Activated CD8-positive, alpha-beta memory T cell treated with anti-CD3 and anti-CD28 coated beads, Interleukin-2, amount 10 ng/mL, durations not matched to agents 7 days and 5 days (primary cell): ENCODE data around the gene ADM5. TPM values are rescaled to one million over a fixed set of nuclear protein-coding genes. Genes with fewer than 3 reads are reported as not detected.
A peak's percentile ranks its signal among the peaks of the same experiment; 100 is the strongest.

Experiments
- ATAC-seq: fragments of 150-1000 bp; cut with Tn5 transposase; one replicate; pipeline ENCODE4 v1.10.0; 2021; ENCODE audit warnings: moderate library complexity
- CTCF ChIA-PET: fragments of 350-600 bp; sonication (Branson Sonifier 250); formaldehyde crosslinking; loops from one replicate; lab custom pipeline; 2021; ENCODE audit warnings: antibody characterized with exemption; lab: Charles Lee
- DNase-seq: peaks from one replicate; pipeline ENCODE4 v3.0.0-alpha.2; 2020
- H3K27ac Mint-ChIP-seq: one replicate; pipeline ENCODE4 v1.8.0; 2021; ENCODE audit warnings: mild to moderate bottlenecking, mixed read lengths
- H3K27me3 Mint-ChIP-seq: one replicate; pipeline ENCODE4 v1.8.0; 2021; ENCODE audit warnings: mixed read lengths
- H3K36me3 Mint-ChIP-seq: one replicate; pipeline ENCODE4 v1.8.0; 2021; ENCODE audit warnings: mild to moderate bottlenecking, mixed read lengths
- H3K4me1 Mint-ChIP-seq: one replicate; pipeline ENCODE4 v1.8.0; 2021; ENCODE audit warnings: mixed read lengths
- H3K4me3 Mint-ChIP-seq: one replicate; pipeline ENCODE4 v1.8.0; 2021; ENCODE audit warnings: mild to moderate bottlenecking, moderate library complexity, mixed read lengths
- H3K9me3 Mint-ChIP-seq: one replicate; pipeline ENCODE4 v1.8.0; 2022; ENCODE audit warnings: low read depth, mixed read lengths
- total RNA-seq, 2 experiments: library from RNA; stranded (reverse); gene quantifications; one replicate each; pipeline ENCODE4 v1.2.3, GENCODE V29; 2021

The ADM5 gene
- total RNA-seq, 2 experiments from 2014 or later = 2.7 to 3.5 TPM

DNA sequence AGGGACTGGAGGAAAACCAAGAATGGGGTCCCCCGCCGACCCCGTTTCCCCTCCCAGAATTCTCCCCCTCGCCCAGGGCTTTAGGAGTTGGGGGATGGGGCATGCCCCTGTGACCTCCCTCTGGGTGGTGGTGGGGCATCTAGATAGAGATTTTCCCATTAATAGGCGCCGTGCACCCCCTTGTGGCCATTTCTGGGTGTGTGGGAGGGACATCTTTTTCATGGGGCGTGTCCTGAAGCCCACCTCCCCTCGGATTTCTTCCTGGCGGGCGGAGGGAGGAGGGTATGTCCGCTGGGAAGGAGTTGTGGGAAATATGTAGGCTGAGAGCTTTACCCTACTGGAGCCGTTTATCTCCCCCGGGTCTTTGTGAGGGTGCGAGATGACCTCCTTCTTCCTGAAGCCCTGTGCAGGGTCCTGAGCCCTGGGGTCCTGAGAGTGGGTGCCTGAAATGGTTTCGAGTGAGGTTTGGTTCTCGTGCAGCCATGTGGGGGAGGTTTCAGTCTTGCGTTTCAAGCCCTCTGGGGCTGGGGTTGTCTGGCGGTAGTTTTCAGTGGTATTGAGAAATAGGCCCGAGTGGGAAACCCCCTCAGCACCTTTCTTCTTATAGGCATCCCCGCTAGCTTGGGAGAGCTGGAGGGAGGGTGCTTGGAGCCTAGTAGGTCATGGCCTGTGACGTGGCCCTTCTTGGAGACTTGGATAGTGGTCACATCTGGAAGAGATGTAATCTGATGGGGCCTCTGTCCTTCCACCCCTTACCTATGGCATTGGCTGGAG is 11.3 kb upstream of the ADM5 start:
- Mint-ChIP-seq H3K36me3 (peaks cover 11% of the 10 kb centered on the region), H3K9me3 (no peaks in the 10 kb centered on the region), H3K4me1 (peaks cover 40% of the 10 kb centered on the region), H3K27ac (peak overlapping the region; percentile 92), H3K27me3 (no peaks in the 10 kb centered on the region), H3K4me3 (peak overlapping the region; percentile 74)
- ATAC-seq (peak; percentile 12), DNase-seq (peak; percentile 91)
- CTCF ChIA-PET = interaction anchor here (0.6 to 7.0 kb wide), 34 partner anchors 8 to 205 kb away, joined by 3 to 68 read pairs (median 4); partner anchors contain the start of genes BCL2L12, FLT3LG, IRF3 and NOSIP

DNA sequence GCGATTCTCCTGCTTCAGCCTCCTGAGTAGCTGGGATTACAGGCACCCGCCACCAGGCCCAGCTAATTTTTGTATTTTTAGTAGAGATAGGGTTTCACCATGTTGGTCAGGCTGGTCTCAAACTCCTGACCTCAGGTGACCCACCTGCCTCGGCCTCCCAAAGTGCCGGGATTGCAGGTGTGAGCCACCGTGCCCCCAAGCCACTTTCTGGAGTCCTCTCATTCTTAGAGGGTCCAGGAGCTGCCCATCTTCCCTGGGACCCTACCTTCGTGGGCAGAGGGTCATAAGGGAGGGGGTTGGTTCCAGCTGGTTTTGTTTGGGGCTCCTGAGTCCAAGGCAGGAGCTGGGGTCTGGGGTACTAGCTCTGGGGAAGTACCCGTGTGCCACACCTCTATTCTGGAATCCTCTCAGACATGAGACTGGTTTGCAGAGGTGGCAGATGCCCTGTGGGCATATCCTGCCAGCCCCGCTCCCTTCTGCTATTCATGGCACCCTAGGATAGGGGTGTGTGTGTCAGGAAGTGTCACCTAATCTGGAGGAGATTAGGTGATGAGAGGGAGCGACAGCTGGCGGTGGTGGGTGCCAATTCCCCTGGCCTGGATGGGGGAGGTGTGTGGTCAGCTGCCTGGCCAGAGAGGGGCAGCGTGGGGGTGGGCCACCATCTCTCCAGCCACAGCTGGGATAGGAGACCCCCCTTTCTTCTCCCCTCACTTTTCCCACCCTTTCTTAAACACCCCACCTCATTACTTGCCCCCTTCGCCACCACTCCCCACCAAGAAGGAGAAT is 10.2 kb upstream of the ADM5 start:
- Mint-ChIP-seq H3K9me3 (no peaks in the 10 kb centered on the region), H3K4me1 (peaks cover 40% of the 10 kb centered on the region), H3K27me3 (no peaks in the 10 kb centered on the region), H3K36me3 (peaks cover 19% of the 10 kb centered on the region), H3K27ac (peak overlapping the region; percentile 36), H3K4me3 (no peak overlapping the region)
- no peak for ATAC-seq
- DNase-seq = no peak
- CTCF ChIA-PET = interaction anchor here (0.6 to 7.0 kb wide), 21 partner anchors 9 to 316 kb away, joined by 3 to 68 read pairs (median 5); partner anchors contain the start of genes BCL2L12, FLT3LG, IRF3 and NOSIP

DNA sequence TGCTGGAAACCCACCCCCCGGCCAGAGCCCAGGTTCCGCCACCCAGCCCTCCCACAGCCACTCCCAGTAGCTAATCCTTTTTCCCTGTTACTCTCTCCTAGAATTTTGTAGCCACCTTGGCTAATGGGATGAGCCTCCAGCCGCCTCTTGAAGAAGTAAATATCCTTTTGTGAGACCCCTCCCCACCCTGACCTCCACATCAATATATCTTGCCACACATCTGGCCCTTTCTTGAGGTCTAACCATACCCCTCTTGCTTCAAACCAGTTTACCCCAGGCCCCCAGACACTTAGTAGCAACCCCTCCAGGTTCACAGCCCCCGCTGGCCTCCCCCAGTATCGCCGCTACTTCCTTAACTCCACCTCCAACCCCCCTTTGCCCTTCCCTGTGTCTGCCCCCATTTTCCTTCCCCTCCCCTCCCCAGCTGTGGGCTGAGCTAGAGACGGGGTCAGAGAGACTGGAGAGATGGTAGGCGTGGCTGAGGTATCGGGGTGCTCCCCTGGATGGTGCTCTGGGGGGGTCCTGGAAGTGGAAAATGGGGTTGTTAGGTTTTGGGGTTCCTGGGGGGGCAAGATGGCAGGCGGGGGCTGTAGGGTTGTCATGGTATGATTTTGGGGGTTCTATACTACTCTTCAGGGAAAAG is 9.5 kb upstream of the ADM5 start:
- CTCF ChIA-PET = interaction anchor here (0.6 to 7.0 kb wide), 12 partner anchors 8 to 317 kb away, joined by 3 to 68 read pairs (median 6); partner anchors contain the start of genes BCL2L12, FLT3LG, IRF3 and NOSIP
- H3K4me1 Mint-ChIP-seq = peaks cover 40% of the 10 kb centered on the region
- ATAC-seq (no peak), DNase-seq (no peak)
- peaks cover 19% of the 10 kb centered on the region for H3K36me3 Mint-ChIP-seq
- no peaks in the 10 kb centered on the region for H3K27me3 Mint-ChIP-seq
- H3K27ac Mint-ChIP-seq = peak overlapping the region; percentile 81
- H3K9me3 Mint-ChIP-seq = no peaks in the 10 kb centered on the region
- peak overlapping the region; percentile 26 for H3K4me3 Mint-ChIP-seq

DNA sequence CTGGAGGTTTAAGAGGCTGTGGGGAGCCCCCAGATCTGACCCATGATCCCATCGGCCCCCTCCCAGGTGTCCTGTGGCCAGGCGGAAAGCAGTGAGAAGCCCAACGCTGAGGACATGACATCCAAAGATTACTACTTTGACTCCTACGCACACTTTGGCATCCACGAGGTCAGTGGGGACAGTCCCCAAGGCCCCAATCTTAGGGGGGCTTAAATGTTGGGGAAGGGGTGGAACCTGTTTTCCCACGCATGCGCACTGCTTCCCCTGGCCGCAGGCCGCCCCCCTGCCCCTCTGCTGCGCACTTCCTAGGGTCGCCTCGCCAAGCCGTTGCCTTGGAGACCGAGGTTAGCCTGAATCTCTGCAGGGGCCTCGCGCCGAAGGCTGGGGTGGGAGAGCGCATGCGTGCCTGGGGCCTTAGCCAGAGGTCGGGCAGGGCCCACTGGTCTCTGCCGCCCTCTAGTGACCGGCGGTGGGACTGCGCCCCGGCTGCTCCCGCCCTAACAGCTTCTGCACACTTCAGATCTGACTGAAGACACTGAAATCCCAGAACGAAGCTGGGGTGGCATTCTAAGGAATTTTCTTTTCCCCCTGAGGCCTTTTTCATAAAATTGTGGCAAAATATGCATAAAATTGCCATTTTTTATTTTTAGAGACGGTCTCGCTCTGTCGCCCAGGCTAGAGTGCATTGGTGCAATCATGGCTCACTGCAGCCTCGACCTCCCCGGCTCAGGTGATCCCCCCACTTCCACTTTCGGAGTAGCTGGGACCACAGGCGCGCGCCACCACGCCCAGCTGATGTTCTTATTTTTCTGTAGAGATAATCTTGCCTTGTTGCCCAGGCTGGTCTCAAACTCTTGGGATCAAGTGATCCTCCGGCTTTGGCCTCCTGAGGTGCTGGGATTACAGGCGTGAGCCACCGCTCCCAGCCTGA is 8.7 kb upstream of the ADM5 start:
- peak; percentile 95 for DNase-seq
- ATAC-seq = peak; percentile 5
- CTCF ChIA-PET = interaction anchor here (0.6 to 7.0 kb wide), 29 partner anchors 9 to 289 kb away, joined by 3 to 64 read pairs (median 4); partner anchors contain the start of genes ADM5, AP2A1, BCL2L12 and FLT3LG
- Mint-ChIP-seq H3K9me3 (no peaks in the 10 kb centered on the region), H3K27ac (peak overlapping the region; percentile 81), H3K36me3 (peaks cover 26% of the 10 kb centered on the region), H3K27me3 (no peaks in the 10 kb centered on the region), H3K4me1 (peaks cover 39% of the 10 kb centered on the region), H3K4me3 (peak overlapping the region; percentile 26)

DNA sequence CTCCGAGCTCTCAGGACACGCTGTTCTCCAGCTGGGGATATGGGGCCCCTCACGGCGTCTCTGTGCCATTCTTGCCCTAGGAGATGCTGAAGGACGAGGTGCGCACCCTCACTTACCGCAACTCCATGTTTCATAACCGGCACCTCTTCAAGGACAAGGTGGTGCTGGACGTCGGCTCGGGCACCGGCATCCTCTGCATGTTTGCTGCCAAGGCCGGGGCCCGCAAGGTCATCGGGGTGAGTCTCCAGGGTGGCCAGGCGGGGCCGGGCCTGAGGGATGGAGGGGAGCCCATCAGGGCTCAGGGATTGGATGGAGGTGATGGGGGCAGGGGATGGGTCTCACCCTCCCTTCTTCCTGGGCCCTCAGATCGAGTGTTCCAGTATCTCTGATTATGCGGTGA is 7.6 kb upstream of the ADM5 start:
- Mint-ChIP-seq H3K9me3 (no peaks in the 10 kb centered on the region), H3K4me1 (peaks cover 33% of the 10 kb centered on the region), H3K4me3 (no peak overlapping the region), H3K36me3 (peaks cover 27% of the 10 kb centered on the region), H3K27ac (no peak overlapping the region), H3K27me3 (no peaks in the 10 kb centered on the region)
- no peak for DNase-seq
- CTCF ChIA-PET = interaction anchor here (0.6 to 7.0 kb wide), 9 partner anchors 10 to 555 kb away, joined by 3 to 54 read pairs (median 4); partner anchors contain the start of genes NOSIP, PRRG2, RRAS and SCAF1
- ATAC-seq = no peak

DNA sequence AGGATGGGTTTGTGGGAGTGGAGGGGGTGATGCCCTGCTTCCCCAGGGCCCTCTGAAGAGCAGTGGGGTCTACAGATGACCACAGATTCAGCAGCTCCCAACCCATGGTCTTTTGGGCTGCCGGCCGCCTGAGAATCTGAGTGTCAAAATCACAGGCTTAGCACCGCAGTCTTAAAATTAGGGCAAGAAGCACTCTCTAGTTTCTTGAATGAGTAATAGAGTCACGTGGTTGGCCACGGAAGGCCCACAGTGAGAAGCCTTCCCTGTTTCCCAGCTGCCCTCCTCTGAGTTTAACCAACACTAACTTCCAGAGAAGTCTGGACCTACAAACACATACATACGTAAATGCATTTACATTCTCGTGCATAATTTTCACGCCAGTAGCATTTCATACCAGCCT is 7.1 kb upstream of the ADM5 start:
- ATAC-seq = no peak
- H3K9me3 Mint-ChIP-seq = no peaks in the 10 kb centered on the region

DNA sequence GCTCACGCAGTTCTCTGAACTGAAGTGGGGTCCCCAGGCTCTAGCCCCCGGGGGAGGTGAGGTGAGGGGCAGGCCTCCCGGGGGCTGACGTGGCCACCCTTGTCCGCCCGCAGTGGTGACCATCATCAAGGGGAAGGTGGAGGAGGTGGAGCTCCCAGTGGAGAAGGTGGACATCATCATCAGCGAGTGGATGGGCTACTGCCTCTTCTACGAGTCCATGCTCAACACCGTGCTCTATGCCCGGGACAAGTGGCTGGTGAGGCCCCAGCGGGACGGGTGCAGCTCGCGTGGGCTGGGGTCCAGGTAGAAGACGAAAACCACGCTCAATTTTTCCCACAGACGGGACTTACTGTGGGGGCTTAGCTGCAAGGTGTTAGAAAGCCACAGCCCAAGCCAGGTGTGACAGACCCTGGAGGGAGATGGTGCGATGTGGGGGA is 5.6 kb upstream of the ADM5 start:
- Mint-ChIP-seq H3K27ac (no peak overlapping the region), H3K4me3 (no peak overlapping the region), H3K9me3 (no peaks in the 10 kb centered on the region), H3K27me3 (no peaks in the 10 kb centered on the region), H3K36me3 (peaks cover 27% of the 10 kb centered on the region), H3K4me1 (peaks cover 32% of the 10 kb centered on the region)
- CTCF ChIA-PET = interaction anchor here (0.6 to 2.0 kb wide), 4 partner anchors 16 to 103 kb away, joined by 3 to 5 read pairs (median 4); partner anchors contain the start of gene NOSIP
- DNase-seq (no peak), ATAC-seq (no peak)

More for the DNA sequence above, 7.1 kb upstream of the ADM5 start:
- DNase-seq = no peak
- H3K27me3 Mint-ChIP-seq = no peaks in the 10 kb centered on the region
- H3K27ac Mint-ChIP-seq = peak overlapping the region; percentile 33
- CTCF ChIA-PET = interaction anchor here (1.0 to 7.0 kb wide), 4 partner anchors 10 to 102 kb away, joined by 3 to 54 read pairs (median 10); partner anchors contain the start of genes NOSIP, PRRG2, RRAS and SCAF1
- H3K36me3 Mint-ChIP-seq = peaks cover 27% of the 10 kb centered on the region
- peaks cover 36% of the 10 kb centered on the region for H3K4me1 Mint-ChIP-seq
- no peak overlapping the region for H3K4me3 Mint-ChIP-seq

DNA sequence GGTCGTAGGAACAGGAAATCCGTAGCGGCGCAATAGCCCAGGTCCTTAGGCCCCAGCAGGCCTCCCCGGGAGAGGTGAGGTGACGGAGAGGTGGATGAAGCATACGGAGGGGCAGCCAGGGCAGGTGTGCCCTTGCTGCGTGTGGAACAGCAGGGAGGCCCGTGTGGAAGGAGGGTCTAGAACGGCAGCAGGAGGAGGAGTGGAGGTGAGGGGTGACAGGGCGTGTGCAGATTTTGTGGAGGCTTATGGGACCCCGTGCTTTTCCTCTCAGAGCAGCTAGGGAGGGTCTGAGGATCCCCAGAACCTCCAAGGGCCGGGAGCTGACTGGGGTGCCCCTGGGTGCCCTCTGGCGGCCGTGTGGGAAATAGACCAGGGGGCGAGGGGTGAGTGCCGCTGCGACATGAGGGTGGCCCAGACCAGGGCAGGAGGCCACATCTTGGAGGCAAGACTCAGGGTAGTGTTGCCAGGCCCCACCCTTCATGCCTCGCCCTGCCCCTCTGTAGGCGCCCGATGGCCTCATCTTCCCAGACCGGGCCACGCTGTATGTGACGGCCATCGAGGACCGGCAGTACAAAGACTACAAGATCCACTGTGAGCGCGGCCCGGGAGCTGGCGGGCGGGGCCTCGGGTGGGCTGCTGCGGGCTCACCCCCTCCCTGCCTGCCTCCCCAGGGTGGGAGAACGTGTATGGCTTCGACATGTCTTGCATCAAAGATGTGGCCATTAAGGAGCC is 5.0 kb upstream of the ADM5 start:
- no peaks in the 10 kb centered on the region for H3K27me3 Mint-ChIP-seq
- H3K36me3 Mint-ChIP-seq = peaks cover 27% of the 10 kb centered on the region
- CTCF ChIA-PET = interaction anchor here (0.6 to 2.0 kb wide), 5 partner anchors 11 to 104 kb away, joined by 3 to 5 read pairs (median 4); partner anchors contain the start of gene NOSIP
- no peaks in the 10 kb centered on the region for H3K9me3 Mint-ChIP-seq
- no peak overlapping the region for H3K27ac Mint-ChIP-seq
- ATAC-seq (no peak), DNase-seq (peak; percentile 44)
- H3K4me1 Mint-ChIP-seq = peaks cover 32% of the 10 kb centered on the region
- H3K4me3 Mint-ChIP-seq = no peak overlapping the region

DNA sequence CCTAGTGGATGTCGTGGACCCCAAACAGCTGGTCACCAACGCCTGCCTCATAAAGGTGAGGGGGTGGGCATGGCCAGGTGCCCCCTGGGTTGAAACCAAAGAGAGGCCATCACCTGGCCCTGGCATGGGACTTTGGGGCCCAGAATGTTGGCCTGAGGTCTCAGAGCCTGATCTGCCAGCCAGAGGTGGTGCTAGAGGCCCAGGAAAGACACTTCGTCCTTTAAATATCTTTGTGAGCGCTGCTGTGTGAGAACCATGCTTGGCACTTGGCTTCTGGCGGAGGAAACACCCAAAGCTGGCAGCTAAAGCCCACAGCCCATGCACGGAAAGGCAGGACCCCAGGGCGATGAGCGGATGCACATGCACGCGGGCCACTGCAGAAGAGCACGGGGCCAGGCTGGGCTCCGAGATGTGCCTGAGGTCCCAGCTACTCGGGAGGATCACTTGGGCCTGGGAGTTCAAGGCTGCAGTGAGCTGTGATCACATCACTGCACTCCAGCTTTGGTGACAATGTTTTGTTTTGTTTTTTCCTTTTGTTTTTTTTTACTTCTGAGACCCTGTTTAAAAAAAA is 4.3 kb upstream of the ADM5 start:
- Mint-ChIP-seq H3K27ac (no peak overlapping the region), H3K4me1 (peaks cover 31% of the 10 kb centered on the region), H3K4me3 (no peak overlapping the region), H3K36me3 (peaks cover 27% of the 10 kb centered on the region), H3K27me3 (no peaks in the 10 kb centered on the region), H3K9me3 (no peaks in the 10 kb centered on the region)
- DNase-seq (no peak), ATAC-seq (no peak)
- CTCF ChIA-PET = interaction anchor here (1.1 to 2.0 kb wide), 5 partner anchors 11 to 128 kb away, joined by 3 to 5 read pairs (median 4); partner anchors contain the start of genes FUZ and NOSIP

DNA sequence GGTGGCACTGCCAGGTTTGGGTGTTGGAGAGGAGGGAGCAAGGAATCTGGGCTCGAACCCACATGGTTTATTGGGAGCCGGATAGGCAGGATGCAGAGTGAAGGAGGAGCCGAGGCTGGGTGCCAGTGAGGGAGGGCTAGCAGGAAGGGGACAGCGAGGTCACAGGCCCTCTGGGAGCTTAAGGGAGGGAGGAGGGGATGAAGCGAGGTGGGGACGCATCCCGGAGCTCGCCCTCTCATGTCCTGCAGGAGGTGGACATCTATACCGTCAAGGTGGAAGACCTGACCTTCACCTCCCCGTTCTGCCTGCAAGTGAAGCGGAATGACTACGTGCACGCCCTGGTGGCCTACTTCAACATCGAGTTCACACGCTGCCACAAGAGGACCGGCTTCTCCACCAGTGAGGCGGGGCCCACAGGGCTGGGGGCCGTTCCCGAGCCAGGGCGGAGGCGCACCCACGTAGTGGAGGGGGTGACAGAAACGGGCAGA is 3.5 kb upstream of the ADM5 start:
- no peaks in the 10 kb centered on the region for H3K9me3 Mint-ChIP-seq
- CTCF ChIA-PET = interaction anchor here (1.2 to 2.0 kb wide), 2 partner anchors 106 to 127 kb away, joined by 3 to 4 read pairs; partner anchors contain the start of genes FUZ and NOSIP
- no peak for ATAC-seq
- peaks cover 27% of the 10 kb centered on the region for H3K36me3 Mint-ChIP-seq
- peaks cover 30% of the 10 kb centered on the region for H3K4me1 Mint-ChIP-seq
- no peak overlapping the region for H3K4me3 Mint-ChIP-seq
- DNase-seq = no peak
- peaks cover 7% of the 10 kb centered on the region for H3K27me3 Mint-ChIP-seq
- no peak overlapping the region for H3K27ac Mint-ChIP-seq
